AG04449 (cell line): Measurements from ENCODE around the gene TMED9.
"Not testable (repeated sequence)": the region's sequence is repeated elsewhere in the genome, so short reads cannot be mapped to it uniquely, and the experiment has no call there.

Experiments used
- CTCF ChIA-PET: fragments of 350-600 bp; formaldehyde crosslinking; extraction: SDS; loops from one replicate; lab custom pipeline; 2021; ENCODE audit warnings: antibody characterized with exemption; lab: Yijun Ruan, JAX
- POLR2A ChIA-PET: fragments of 400-600, 350-600 bp; formaldehyde crosslinking; extraction: SDS; loops from one replicate; lab custom pipeline; 2020; ENCODE audit warnings: antibody characterized with exemption, inconsistent platforms; lab: Yijun Ruan, JAX
- DNase-seq: peaks from one replicate; pipeline ENCODE4 v3.0.0-alpha.2; 2010; ENCODE audit warnings: low read depth, low spot score
- H3K4me3 ChIP-seq: 2 replicates; pipeline ENCODE4 v1.5.1; 2011; ENCODE audit warnings: low read depth, mild to moderate bottlenecking, control low read depth, low read length
- CTCF ChIP-seq: IDR thresholded peaks from one replicate; pipeline ENCODE4 v1.5.1; 2011; ENCODE audit warnings: mild to moderate bottlenecking, moderate library complexity, low read length, control low read depth, inconsistent platforms; ENCODE audit not compliant: insufficient read depth; ENCODE audit errors: missing control alignments

Gene TMED9

GRCh38 chr5:177612215-177612673, 20.2 kb downstream of the TMED9 start:
- TF ChIP-seq CTCF = no peak
- no peak for DNase-seq
- ChIA-PET CTCF (no interaction called here), POLR2A (no interaction called here)
- no peak overlapping the region for H3K4me3 ChIP-seq

- ChIA-PET POLR2A (no interaction called here), CTCF (interaction anchor here (1.5 to 4.6 kb wide), 2 partner anchors 13 kb away, joined by 8 to 29 read pairs; no protein-coding TSS in a partner anchor)
These were observed 28.6 kb downstream of the TMED9 start for GRCh38 chr5:177620560-177620959.

GRCh38 chr5:177624172-177624571, 32.2 kb downstream of the TMED9 start:
- H3K4me3 ChIP-seq, POLR2A ChIA-PET, CTCF ChIA-PET, DNase-seq: not testable (repeated sequence)

More at GRCh38 chr5:177620560-177620959, 28.6 kb downstream of the TMED9 start:
- TF ChIP-seq CTCF = no peak
- no peak overlapping the region for H3K4me3 ChIP-seq
- DNase-seq = no peak

- CTCF ChIA-PET, H3K4me3 ChIP-seq, POLR2A ChIA-PET, DNase-seq: not testable (repeated sequence)
These were observed 38.2 kb downstream of the TMED9 start for GRCh38 chr5:177630186-177630585.

GRCh38 chr5:177634912-177635311, 42.9 kb downstream of the TMED9 start:
- POLR2A ChIA-PET, CTCF ChIA-PET, DNase-seq, H3K4me3 ChIP-seq: not testable (repeated sequence)

GRCh38 chr5:177645462-177645861, 53.5 kb downstream of the TMED9 start:
- DNase-seq, CTCF ChIA-PET, POLR2A ChIA-PET, H3K4me3 ChIP-seq: not testable (repeated sequence)
